ENCODE measurements around the gene TLR3.

Gene TLR3

DNA sequence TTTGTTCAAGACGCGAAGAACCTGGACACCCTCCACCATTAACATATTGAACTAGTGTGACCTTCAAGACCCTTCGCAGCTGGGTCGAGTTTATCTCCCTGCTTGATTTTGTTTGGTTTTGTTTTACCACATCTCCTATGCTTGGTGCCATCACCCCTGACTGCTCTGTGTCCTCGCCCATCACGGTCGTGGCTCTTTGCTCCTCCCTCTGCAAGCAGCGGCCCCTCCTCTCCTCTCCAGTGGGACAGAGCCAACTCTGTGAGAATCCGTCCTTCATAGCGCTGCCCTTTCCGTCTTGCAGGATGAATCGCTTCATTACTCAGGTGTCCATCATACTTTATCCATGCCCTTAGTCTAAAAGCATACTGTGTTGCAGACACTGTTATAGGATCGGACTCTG lies 26.4 kb downstream of the TLR3 start:
- Histone ChIP-seq H3K4me3 (no peak overlapping the region), H3K27ac (no peak overlapping the region)
- TF ChIP-seq CTCF (IDR thresholded peaks at IDR 0.05) = no peak
- DNase-seq (ENCODE audit: low spot score) = no peak

- H3K27ac ChIP-seq = no peak overlapping the region
- H3K4me3 ChIP-seq = no peak overlapping the region
- no peak for DNase-seq (ENCODE audit: low spot score)
- TF ChIP-seq CTCF (IDR thresholded peaks at IDR 0.05) = no peak
Observed at GRCh38 chr4:186096681-186097165, 27.8 kb downstream of the TLR3 start.

GRCh38 chr4:186097386-186097785 lies 28.4 kb downstream of the TLR3 start:
- DNase-seq (ENCODE audit: low spot score) = no peak
- no peak overlapping the region for H3K27ac ChIP-seq
- no peak for TF ChIP-seq CTCF (IDR thresholded peaks at IDR 0.05)
- H3K4me3 ChIP-seq = no peak overlapping the region

- no peak for DNase-seq (ENCODE audit: low spot score)
- no peak overlapping the region for H3K27ac ChIP-seq
- TF ChIP-seq CTCF (IDR thresholded peaks at IDR 0.05) = no peak
- H3K4me3 ChIP-seq = no peak overlapping the region
Observed at GRCh38 chr4:186102931-186103330, 34.0 kb downstream of the TLR3 start.

DNA sequence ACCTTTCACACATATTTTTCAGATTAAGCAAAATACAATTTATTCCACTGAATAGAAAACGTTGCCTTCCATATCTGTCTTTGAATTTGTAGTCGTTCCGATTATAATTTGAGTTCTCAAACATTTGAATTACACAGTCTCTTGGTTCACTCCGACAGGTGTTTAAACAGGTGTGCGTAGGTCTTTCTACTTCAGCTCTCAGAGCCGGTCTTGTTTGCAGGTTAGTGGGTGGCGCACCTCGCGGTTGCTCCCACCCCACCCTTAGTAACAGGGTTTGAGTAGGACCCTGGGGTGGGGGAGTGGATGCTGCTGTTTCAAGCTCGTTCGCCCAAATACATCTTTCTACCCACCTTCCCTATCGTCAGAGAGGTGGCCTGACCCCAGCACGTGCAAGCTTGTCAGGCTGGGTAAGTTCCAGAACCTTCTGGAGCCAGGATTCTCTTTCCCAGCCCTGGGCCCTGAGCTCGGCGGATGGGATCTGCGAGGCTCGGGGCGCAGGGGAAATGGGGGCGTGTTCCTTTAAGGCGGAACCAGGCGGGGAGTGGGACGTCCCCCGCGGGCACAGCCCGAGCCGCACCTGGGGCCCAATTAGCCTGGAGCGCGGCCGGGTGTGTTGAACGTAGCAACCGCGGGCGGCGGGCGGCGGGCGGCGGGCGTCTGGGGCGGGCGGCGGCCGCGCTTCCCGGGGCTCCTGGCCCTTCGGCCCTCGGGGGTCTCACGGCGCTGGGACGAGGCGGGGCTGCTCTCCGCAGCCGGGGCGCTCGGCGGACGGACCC lies 35.3 kb downstream of the TLR3 start, which contains the start of gene FAM149A:
Gene FAM149A, plus strand, starts transcription at position 591 of the 776 bp plus-strand sequence.
- Histone ChIP-seq H3K27ac (no peak within 1 kb of the TSS), H3K4me3 (peak within 1 kb of the TSS; percentile 79)
- TF ChIP-seq CTCF (IDR thresholded peaks at IDR 0.05) = no peak
- no peak for DNase-seq (ENCODE audit: low spot score)

GRCh38 chr4:186104890-186105646 lies 36.1 kb downstream of the TLR3 start:
- peak overlapping the region; percentile 79 for H3K4me3 ChIP-seq
- no peak for DNase-seq (ENCODE audit: low spot score)
- no peak overlapping the region for H3K27ac ChIP-seq
- no peak for TF ChIP-seq CTCF (IDR thresholded peaks at IDR 0.05)

All from coronary artery (tissue), 2 donors.